Embryonic facial prominence (tissue), 1 donor: Measurements from ENCODE around the gene CEL.
"Not testable (repeated sequence)": the region's sequence is repeated elsewhere in the genome, so short reads cannot be mapped to it uniquely, and the experiment has no call there.

Experiments used
- DNase-seq: peaks from one replicate; pipeline ENCODE4 v3.0.0-alpha.2; 2016; ENCODE audit errors: extremely low spot score

The CEL gene

DNA sequence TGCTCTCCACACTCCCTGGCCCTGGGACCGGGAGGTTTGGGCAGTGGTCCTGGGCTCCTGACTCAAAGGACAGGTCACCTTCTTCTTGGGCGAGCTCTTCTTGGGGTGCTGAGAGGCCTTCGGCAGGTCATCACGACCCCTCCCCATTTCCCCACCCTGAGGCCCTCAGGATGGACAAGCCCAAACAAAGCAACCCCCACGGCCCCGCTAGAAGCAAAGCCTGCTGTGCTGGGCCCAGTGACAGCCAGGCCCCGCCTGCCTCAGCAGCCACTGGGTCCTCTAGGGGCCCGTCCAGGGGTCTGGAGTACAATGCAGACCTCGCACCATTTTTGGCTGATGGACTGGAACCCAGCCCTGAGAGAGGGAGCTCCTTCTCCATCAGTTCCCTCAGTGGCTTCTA lies 21.9 kb downstream of the CEL start:
- DNase-seq, result not testable (repeated sequence)

DNA sequence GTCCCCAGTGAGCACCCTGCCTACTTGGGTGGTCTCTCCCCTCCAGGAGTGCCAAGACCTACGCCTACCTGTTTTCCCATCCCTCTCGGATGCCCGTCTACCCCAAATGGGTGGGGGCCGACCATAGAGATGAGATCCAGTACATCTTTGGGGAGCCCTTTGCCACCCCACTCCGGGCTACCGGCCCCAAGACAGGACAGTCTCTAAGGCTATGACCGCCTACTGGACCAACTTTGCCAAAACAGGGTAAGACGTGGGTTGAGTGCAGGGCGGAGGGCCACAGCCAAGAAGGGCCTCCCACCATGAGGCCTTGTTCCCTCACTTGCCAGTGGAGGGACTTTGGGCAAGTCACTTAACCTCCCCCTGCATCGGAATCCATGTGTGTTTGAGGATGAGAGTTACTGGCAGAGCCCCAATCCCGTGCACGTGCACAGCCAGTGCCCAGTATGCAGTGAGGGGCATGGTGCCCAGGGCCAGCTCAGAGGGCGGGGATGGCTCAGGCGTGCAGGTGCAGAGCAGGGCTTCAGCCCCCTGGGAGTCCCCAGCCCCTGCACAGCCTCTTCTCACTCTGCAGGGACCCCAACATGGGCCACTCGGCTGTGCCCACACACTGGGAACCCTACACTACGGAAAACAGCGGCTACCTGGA lies 24.6 kb downstream of the CEL start:
- DNase-seq, result not testable (repeated sequence)

DNA sequence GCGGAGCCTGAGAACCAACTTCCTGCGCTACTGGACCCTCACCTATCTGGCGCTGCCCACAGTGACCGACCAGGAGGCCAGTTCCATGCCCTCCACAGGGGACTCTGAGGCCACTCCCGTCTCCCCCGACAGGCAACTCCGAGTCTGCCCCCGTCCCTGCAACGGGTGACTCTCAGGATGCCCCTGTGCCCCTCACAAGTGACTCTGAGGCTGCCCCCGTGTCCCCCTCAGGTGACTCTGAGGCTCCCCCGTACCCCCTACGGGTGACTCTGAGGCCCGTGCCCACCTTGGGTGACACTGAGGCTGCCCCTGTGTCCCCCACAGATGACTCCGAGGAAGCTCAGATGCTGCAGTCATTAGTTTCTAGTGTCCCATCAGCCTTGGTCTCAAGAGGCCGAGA lies 25.1 kb downstream of the CEL start:
- DNase-seq, result no peak

DNA sequence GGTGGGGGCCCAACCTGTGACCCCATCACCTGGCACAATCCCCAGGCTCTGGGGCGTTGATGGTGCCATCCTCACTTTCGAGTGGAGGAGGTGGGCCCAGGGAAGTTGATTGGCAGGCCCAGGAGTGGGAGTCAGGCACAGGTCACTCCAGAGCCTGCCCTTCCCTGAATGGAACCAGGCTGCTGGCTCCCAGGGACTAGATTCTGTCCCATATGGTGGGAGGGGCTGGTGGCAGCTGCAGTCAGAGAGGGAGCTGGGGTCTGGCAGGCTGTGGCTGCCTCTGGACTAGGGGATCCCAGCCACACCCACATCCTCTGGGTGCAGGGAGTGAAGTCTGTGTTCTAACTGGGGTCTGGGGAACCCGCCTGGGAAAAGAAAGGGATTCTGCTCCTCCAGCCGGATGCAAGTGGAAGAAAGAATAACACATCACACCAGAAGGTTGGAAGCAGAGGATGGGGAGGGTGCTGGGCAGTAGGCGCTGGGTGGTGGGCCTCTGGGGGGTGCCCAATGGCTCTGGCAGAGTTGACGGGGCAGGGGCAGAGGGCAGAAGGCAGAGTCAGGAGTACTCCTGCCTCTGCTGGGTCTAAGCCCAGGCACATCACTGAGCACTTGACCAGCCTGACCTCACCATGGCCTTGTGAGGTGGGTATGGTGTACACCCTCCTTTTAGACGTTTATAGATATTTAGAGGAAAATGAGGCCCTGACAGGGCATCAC lies 25.8 kb downstream of the CEL start:
- DNase-seq, result no peak

DNA sequence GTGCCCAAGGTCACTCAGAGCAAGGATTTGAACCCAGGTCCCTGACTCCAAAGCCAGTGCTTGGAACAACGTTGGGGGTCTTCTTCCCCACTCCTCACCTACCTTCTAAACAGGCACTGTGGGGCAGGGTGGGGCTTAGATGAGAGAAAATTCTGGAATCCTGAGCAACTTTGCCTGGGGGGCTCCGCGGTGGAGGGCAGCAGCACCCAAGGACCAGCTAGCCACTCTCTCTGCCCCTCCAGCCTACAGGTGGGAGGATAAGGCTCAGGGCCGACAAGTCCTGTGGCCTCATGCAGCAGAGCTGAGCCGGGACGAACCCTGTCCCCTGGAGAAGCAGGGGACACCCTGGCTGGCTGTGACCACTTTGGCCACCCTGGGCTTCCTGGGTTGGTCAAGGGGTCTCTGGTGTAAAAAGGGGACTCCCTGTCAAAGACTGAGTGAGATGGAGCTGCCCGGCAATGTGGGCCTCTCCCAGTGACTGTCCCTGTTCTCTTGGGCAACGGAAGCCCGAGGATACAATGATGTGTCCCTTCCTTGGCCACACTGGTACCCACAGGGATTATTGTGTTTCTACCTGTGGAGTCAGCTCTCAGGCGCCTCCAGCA lies 26.5 kb downstream of the CEL start:
- no peak for DNase-seq

DNA sequence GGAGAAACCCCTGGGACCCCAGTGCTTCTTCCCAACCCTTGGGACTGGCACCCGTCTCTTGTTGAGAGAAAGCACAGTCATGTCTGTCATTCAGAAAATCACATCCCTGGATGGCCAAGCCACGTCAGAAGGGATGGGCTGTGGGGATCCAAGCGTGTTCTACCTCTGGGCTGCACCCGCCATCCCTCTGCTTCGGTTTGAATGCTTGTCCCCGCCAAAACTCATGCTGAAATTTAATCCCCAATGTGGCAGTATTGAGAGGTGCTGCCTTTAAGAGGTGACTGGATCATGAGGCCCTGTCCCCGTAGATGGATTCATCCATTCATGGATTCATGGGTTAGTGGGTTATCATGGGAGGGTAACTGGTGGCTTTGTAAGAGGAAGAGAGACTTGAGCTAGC lies 27.0 kb downstream of the CEL start:
- no peak for DNase-seq

DNA sequence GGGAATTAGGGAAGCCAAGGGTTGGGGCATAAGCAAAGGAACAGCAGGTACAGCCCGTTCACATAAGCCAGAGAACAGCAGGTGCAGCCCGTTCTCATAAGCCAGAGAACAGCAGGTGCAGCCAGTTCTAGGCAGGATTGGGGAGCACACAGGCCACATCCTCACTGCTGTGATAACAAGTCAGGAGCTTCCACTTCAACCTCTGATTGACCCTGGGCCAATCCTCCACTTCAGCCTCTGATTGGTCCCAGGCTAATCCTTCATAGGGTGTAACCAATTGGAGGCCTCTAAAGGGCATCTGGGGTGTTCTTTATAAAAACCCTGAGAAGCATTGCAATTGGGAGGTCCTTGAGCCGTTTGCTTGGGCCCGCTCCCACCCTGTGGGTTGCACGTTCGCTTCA lies 27.5 kb downstream of the CEL start:
- DNase-seq, result no peak

DNA sequence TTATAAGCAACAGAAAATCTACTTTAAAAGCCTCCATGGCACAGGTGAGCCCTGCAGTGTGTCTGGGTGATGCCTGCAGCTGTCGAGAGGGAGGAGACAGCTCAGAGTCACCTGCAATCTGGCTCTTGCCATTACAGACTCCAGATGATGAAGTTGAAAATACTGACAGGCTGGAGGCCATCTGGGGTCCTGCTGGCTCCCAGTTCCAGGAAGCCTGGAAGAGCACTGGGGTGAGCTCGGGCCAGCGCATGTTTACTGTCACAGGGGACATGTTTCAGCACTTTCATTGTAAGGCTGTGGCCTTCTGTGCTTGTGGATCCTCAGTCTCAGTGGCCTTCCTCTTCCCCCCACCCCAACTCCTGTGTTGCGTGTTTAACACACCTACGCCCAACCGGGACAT lies 28.4 kb downstream of the CEL start:
- DNase-seq, result no peak

DNA sequence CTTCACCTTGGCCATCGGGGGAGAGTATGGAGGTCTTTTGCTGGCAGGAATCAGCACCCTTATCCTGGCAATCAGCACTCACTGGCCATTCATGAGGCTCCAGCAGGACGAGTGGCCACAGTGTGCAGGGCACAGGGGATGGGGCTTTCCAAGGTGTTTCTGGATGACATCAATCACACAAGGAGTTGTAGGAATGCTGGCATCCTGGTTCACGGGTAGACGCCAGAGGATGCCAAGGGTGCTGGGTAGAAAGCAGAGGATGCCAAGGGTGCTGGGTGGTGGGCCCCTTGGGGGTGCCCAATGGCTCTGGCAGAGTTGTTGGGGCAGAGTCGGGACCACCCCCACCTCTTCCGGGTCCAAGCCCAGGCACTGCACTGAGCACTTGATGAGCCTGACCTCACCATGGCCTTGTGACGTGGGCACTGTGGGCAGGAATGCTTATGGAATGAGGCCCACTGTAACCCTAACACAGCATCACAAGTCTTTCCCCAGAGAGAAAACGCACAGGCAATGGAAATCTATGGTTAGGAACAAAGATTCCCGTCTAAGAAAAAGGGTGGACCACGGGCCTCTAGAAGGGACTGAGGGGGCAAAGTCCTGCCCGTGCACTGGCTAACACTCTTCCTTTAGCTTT lies 29.1 kb downstream of the CEL start:
- no peak for DNase-seq

DNA sequence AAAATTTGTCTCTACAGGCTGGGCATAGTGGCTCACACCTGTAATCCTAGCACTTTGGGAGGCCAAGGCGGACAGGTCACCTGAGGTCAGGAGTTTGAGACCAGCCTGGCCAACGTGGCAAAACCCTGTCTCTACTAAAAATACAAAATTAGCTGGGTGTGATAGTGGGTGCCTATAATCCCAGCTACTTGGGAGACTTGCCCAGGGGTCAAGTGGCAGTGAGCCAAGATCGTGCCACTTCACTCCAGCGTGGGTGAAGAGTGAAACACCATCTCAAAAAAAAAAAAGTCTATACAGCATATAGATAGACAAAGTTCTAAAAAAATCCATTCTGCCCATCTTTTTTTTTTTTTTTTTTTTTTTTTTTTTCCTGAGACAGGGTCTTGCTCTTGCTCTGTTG lies 32.6 kb downstream of the CEL start:
- not testable (repeated sequence) for DNase-seq

DNA sequence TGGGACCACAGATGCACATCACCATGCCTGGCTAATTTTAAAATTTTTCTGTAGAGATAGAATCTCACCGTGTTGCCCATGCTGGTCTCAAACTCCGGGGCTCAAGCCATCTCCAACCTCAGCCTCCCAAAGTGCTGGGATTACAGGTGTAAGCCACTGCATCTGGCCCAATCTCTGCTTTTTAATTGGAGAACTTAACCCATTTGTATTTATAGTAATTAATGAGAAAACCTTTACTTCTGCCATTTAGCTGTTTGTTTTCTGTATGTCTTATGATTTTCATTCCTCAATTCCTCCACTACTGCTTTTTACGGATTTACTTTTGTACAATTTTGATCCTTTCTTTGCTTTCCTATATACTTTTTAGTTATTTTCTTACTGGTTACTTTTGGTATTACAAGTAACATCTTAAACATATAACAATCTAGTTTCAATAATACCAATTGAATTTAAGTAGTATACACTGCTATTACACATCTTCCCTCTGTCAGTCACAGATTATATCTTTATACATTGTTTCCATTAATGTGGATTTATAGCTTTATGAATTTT lies 33.1 kb downstream of the CEL start:
- DNase-seq, result no peak

DNA sequence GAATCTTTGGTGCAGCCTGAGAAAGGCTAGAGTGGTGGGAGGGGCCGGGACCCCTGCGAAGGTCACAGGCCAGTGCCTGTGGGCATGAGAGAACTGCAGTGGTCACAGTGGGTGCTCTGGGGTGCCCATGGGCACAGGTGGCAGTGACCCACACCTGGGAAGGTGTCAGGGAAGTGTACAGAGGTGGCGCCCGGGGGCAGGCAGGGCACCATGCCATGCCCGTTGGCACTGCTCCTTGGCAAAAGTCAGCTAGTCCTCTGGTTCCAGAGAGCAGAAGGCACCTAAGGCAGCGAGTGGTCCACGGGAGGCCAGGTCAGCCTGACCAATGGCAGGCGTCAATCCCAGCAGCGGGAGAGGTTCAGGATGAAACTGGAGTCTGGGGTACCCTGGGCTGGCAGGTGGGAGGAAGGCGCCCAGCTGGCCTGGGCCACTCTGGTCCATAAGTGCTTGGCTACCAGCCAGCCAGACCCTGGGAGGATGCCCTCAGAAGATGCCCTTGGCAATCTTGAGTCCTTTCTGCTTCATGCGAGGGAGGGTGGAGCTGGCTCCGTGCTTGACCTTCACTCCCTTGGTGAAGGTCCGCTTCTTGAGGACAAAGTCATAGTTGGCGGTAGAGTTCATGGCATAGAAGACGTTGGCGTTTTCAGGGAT lies 36.4 kb downstream of the CEL start:
- DNase-seq, result no peak

DNA sequence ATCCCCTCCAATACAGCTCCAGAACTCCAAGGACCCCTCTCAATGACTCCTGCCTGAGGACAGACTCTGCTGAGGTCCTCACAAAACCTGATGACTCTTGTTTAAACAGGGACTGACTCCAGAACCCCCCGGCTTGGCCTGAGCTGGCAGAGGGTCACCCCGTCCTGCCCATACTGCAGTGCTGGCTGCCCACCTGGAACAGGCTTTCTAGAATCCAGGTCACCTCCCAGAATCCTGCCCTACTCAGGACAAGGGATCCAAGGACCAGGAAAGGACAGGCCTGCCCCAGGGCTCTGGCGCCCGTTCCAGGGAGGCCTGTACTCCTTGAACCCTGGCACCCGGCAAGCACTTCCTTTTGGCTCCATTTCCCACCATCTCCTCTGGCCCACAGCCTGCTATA lies 37.1 kb downstream of the CEL start:
- no peak for DNase-seq

DNA sequence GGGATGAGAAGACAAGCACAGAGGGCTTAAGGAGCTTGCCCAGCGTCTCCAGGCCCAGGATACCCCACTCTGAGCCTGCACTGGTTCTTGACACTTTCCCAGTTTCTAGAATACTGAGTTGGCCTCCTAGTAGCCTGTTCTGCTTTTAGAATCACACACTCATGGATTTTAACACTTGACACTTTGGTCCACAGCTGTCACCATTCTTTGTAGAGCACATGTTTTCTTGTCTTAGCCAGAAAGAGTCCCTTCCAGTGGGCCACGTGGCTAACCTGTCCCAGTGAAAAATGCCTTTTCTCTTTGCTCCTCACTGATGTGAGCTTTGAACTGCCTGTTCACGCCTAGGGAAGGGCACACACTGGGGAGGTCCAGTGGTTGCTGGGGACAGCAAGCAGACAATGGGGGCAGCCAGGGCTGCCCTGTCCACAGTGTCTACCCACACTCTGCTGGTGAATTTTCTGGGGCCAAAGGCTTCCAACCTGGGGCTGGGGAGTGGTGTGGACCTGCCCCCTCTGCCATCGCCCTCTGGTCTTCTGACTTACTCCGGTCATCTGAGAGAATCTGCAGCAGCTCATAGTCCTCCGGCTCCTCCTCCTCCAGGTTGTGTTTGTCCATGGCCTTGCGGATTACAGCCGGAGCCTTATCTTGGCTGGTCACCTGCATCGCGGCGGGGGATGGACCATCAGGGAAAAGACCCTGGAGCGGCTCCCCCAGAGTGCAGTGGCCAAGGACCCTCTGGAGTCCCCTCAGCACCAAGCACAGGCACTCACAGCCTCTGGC lies 38.1 kb downstream of the CEL start:
- no peak for DNase-seq

DNA sequence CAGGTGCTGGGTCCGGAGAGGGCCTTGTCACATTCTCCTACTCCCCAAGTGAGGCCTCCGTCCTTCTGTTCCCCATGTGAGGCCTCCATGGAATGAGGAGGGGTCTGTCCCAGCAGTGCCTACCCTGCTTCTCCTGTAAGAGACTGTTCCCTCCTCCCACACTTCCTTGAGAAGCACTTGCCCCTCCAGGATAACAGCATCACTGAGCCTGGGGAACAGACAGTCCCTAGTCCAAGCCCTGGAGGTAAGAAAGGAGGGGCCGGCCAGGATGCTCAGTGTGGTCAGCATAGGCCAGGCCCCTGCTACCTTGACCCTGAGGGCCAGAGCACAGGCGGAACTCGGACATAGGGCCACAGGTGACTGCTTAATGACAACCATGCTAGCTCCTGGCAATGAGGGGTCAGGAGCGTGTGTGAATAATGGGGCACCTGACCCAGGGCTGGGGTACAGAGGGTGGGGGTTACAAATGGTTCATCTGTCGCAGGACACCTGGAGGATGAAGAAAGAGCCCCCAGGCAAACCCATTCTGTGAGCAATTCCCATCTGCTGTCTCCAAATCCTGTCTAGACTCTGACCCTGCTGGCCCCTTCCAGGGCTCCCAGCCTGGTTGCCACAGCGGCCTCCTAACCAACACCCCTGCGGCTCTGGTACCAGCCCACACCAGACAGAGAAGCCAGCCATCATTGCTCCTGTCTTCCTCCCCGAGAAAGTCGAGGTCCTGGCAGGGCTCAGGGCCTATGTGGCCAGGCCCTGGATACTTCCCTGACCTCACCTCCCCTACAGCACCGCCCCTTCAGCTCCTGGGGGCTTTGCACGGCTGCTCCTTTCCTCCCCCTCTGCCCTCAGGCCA lies 39.0 kb downstream of the CEL start:
- DNase-seq, result no peak

DNA sequence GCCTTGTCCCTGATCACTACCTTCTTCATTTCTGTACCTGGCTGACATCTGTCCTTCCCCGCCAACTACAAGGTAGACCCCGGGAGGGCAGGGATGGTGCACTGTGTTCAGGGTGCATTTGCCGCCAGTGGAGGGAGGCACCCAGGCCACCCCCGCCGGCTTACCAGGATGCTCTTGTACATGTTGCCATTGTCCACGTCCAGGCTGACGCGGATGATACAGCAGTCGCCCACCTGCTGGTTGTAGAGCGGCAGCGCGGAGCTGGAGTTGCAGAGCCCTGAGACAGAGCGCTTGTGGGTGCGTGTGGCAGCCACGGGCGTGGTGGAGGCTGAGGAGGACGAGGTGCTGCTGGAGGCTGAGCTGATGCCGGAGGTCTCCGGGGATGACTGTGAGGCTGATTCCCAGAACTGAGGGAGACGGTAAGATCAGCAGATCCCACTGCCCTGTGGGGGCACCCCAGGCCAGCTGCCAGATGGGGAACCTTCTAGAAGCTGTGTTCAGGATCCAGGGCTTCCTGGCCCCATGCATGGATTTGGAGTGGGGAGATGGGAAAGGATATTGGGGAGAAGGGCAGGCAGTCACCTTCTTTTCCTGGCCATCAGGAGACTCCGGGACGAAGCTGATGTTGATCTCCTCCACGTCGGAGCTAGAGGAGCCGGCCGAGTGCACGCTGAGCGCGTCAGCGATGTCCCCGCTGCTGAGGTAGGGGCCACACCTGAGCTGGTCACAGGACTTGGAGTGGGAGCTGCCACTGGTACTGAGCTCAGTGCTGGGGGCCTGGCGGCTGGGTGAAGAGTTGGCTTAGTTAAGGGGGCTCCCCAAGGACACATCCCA lies 39.8 kb downstream of the CEL start:
- DNase-seq, result no peak

DNA sequence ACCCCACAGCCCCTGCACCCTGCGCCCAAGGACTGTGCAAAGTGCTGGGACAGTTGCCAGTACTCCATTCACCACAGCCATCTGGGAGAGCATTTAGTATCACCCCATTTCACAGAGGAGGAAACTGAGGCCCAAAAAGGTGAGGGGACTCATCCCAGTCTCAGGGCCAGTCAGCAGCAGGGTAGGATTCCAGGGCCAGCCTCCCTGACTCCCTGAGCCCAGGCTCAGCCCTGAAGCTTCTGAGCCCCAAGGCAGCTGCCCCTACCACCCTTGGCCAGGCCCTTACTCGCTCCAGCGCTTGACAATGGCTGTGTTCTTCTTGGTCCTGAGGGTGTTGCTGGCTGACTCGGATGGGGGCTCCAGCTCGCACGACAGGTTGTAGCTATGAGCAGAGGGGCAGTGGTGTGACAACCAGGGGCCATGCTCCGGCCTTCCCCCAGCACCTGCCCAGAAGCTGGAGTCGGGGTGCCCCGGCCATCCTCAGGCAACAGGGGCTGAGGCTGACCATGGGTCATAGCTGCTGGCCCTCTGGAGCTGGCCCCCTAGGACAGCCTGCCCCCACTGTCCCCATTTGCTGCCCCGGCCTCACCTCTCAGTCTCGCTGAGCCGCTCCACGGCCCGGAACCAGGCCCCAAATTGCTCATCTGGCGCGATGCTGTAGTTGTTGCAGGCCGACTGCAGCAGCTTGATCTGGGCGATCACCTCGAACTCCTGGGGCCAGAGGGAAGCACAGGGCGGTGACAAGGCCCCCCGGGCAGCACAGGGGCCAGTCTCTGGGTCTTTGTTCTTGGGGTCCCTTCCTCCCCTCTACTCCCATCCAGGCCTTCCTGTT lies 40.6 kb downstream of the CEL start:
- DNase-seq, result no peak

DNA sequence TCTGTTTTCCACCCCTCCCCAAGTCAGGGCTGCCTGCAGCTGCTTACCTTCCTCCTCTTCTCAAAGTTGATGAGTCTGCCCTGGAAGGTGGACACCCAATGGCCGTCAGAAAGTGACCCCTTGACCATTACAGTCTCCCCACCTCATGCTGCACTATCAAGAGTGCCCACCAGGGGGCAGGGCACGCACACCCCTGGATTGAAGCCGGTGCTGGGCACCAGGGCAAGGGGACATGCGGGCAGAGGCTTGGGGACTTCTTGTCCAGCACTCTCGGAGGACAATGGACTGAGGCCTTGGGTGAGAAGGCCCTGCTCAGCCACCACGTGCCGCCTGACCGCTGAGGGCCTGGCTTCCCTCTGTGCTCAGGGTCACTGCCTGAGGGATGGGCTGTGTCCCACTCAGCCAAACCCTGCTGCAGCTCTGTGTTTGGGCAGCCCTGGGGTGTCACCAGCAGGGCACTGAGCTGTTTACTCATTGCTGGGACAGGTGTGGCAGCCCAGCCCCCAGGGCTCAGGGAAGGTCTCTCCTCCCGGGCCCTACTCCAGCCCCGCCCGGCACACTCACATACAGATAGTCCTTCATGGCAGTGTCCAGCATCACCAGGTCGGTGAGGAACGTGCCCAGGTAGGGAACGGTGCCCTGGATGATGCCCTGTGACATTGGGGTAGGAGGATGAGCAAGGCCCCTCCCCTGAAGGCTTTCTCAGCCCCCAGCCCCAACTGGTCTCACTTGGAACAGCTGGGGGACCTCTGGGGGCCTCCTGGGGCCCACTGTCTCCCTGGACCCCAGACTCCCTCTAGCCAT lies 41.6 kb downstream of the CEL start:
- no peak for DNase-seq
